Endothelial cell of umbilical vein (primary cell): ENCODE results near the gene SLCO2A1. TPM values are rescaled to one million over a fixed set of nuclear protein-coding genes. Genes with fewer than 3 reads are reported as not detected.

Source experiments
- BruUV-seq: library from RNA; stranded (reverse); fragments of 400-500 nt; replicated peaks from 2 replicates; lab custom pipeline; 2021; lab: Mats Ljungman, UMichigan
- CTCF ChIA-PET: fragments of 300-600, 350-600 bp; sonication (Branson Sonifier 250); formaldehyde crosslinking; loops from one replicate; lab custom pipeline; 2021; ENCODE audit warnings: antibody characterized with exemption, inconsistent platforms; lab: Charles Lee
- POLR2A ChIA-PET: fragments of 300-600, 350-600 bp; sonication (Branson Sonifier 250); formaldehyde crosslinking; loops from one replicate; lab custom pipeline; 2021; ENCODE audit warnings: antibody characterized with exemption, inconsistent platforms; lab: Charles Lee
- DNase-seq: peaks from one replicate; pipeline ENCODE4 v3.0.0-alpha.2; 2011; ENCODE audit warnings: low read depth, low spot score
- FAIRE-seq: peaks from 2 replicates; lab custom pipeline; 2011; peaks lifted over from hg19 to GRCh38; lab: Jason Lieb, UNC
- H2AFZ ChIP-seq: 2 replicates; pipeline ENCODE4 v1.6.0; 2012; ENCODE audit warnings: low read depth, low read length, control low read depth, inconsistent platforms
- H3K27ac ChIP-seq: 2 replicates; pipeline ENCODE4 v1.5.1; 2011; ENCODE audit warnings: low read depth, mild to moderate bottlenecking, control low read depth, low read length, moderate library complexity; ENCODE audit not compliant: insufficient read depth
- H3K27me3 ChIP-seq, 2 experiments: 2 replicates each; pipeline versions ENCODE4 v1.6.0 to v1.6.1; 2011; ENCODE audit warnings: low read length in 2 of 2, mixed read lengths in 1 of 2; ENCODE audit not compliant: control insufficient read depth in 2 of 2, insufficient read depth in 2 of 2
- H3K36me3 ChIP-seq, 2 experiments: 2 replicates in 1 of 2; 3 replicates in 1 of 2; pipeline ENCODE4 v1.5.1; 2011; ENCODE audit warnings: low read length in 2 of 2, mild to moderate bottlenecking in 1 of 2, moderate library complexity in 1 of 2; ENCODE audit not compliant: control insufficient read depth in 2 of 2, insufficient read depth in 2 of 2; ENCODE audit errors: extremely low read depth in 1 of 2
- H3K4me1 ChIP-seq: 3 replicates; pipeline ENCODE4 v1.5.1; 2011; ENCODE audit warnings: mild to moderate bottlenecking, low read length; ENCODE audit not compliant: control insufficient read depth, insufficient read depth; ENCODE audit errors: extremely low read depth
- H3K4me2 ChIP-seq: 2 replicates; pipeline ENCODE4 v1.6.1; 2011; ENCODE audit warnings: low read length, control low read depth, mixed read lengths; ENCODE audit not compliant: insufficient read depth
- H3K4me3 ChIP-seq, 3 experiments: fragments of 200-600 bp in 1 of 3; sonication (generic), shearing (Covaris generic) in 1 of 3; replicated peaks in 1 of 3; 2 replicates each; pipeline ENCODE4 v1.5.1; 2011 to 2016; ENCODE audit warnings: control low read depth in 3 of 3, low read length in 3 of 3, mild to moderate bottlenecking in 2 of 3, inconsistent platforms in 1 of 3, low read depth in 1 of 3, moderate library complexity in 1 of 3; ENCODE audit not compliant: insufficient read depth in 1 of 3
- H3K79me2 ChIP-seq: 2 replicates; pipeline ENCODE4 v1.6.0; 2012; ENCODE audit warnings: low read length, inconsistent platforms; ENCODE audit not compliant: control insufficient read depth, insufficient read depth
- H3K9ac ChIP-seq: replicated peaks from 2 replicates; pipeline ENCODE3; 2011; ENCODE audit warnings: low read length, control low read depth; ENCODE audit not compliant: insufficient read depth; ENCODE audit errors: extremely low read depth
- H3K9me1 ChIP-seq: replicated peaks from 3 replicates; pipeline ENCODE4 v1.6.0; 2011; ENCODE audit warnings: mild to moderate bottlenecking, low read length; ENCODE audit not compliant: control insufficient read depth, insufficient read depth; ENCODE audit errors: extremely low read depth
- H3K9me3 ChIP-seq: replicated peaks from 2 replicates; pipeline ENCODE4 v1.5.1; 2012; ENCODE audit warnings: low read length, inconsistent platforms; ENCODE audit not compliant: control insufficient read depth, insufficient read depth
- H4K20me1 ChIP-seq: replicated peaks from 2 replicates; pipeline ENCODE3; 2011; ENCODE audit warnings: mild to moderate bottlenecking, low read length; ENCODE audit not compliant: control insufficient read depth, insufficient read depth; ENCODE audit errors: extremely low read depth
- CTCF ChIP-seq, 2 donors: IDR thresholded peaks; 1 replicate in 1 of 2; 2 replicates in 1 of 2; pipeline ENCODE4 v1.5.1; 2011; ENCODE audit warnings: low read length in 2 of 2, mild to moderate bottlenecking in 2 of 2, moderate library complexity in 2 of 2, control low read depth in 1 of 2, inconsistent platforms in 1 of 2, low read depth in 1 of 2; ENCODE audit not compliant: insufficient read depth in 1 of 2; ENCODE audit errors: extremely low read depth in 1 of 2
- EZH2 ChIP-seq: IDR thresholded peaks from 2 replicates; pipeline ENCODE4 v1.6.1; 2012; ENCODE audit warnings: borderline replicate concordance, low read depth, mild to moderate bottlenecking, moderate library complexity, low read length, inconsistent platforms; ENCODE audit not compliant: severe bottlenecking
- FOS ChIP-seq: IDR thresholded peaks from 2 replicates; pipeline ENCODE4 v1.6.1; 2011; ENCODE audit warnings: mild to moderate bottlenecking, low read length, moderate library complexity, borderline replicate concordance; ENCODE audit not compliant: insufficient read depth
- GATA2 ChIP-seq: IDR thresholded peaks from 2 replicates; pipeline ENCODE4 v1.7.0; 2011; ENCODE audit warnings: low read depth, mild to moderate bottlenecking, moderate library complexity, mixed read lengths, low read length; ENCODE audit not compliant: insufficient read length, insufficient read depth
- JUN ChIP-seq: IDR thresholded peaks from 2 replicates; pipeline ENCODE4 v1.6.1; 2011; ENCODE audit warnings: borderline replicate concordance, low read depth; ENCODE audit not compliant: insufficient read length, insufficient read depth
- MAX ChIP-seq: IDR thresholded peaks from 2 replicates; pipeline ENCODE4 v1.6.1; 2011; ENCODE audit not compliant: insufficient read depth, insufficient read length
- MYC ChIP-seq: IDR thresholded peaks from one replicate; pipeline ENCODE4 v1.6.1; 2011; ENCODE audit warnings: mild to moderate bottlenecking, low read depth, low read length
- POLR2A ChIP-seq: IDR thresholded peaks from 2 replicates; pipeline ENCODE4 v1.6.1; 2012; ENCODE audit warnings: low read depth, mild to moderate bottlenecking, control low read depth, low read length
- POLR2AphosphoS5 ChIP-seq: IDR thresholded peaks from 2 replicates; pipeline ENCODE4 v1.6.1; 2012; ENCODE audit warnings: low read depth, mild to moderate bottlenecking, control low read depth, low read length, moderate library complexity; ENCODE audit not compliant: insufficient read depth
- dilution Hi-C: fragments of 300-500 bp; cut with MboI; formaldehyde crosslinking; loops from one replicate; pipeline ENCODE4 v1.15.0; 2019; ENCODE audit warnings: low sequenced_read_pairs; ENCODE audit not compliant: extremely low pct_ligation_motif_present
- intact Hi-C: fragments of 100-400 bp; cut with micrococcal nuclease; formaldehyde crosslinking; loops from one replicate; pipeline ENCODE4 v1.10.0; 2022
- polyA plus RNA-seq, 4 experiments: library from polyadenylated mRNA; depleted of rRNA in 3 of 4; stranded (reverse) in 3 of 4; unstranded in 1 of 4; fragments of >200 nt; gene quantifications; 2 replicates each; pipeline versions ENCODE4 v1.2.1 to v1.2.3, GENCODE V29; 2011 to 2012; ENCODE audit warnings: missing spikeins in 1 of 4
- total RNA-seq: library from RNA; stranded (reverse); gene quantifications from 2 replicates; pipeline ENCODE4 v1.2.3, GENCODE V29; 2021

SLCO2A1 gene
- total and polyA plus RNA-seq, 2 donors (not counting 3 experiments of a cell fraction or from before 2014, with no cell fraction given): 1.4 to 11.9 TPM

DNA sequence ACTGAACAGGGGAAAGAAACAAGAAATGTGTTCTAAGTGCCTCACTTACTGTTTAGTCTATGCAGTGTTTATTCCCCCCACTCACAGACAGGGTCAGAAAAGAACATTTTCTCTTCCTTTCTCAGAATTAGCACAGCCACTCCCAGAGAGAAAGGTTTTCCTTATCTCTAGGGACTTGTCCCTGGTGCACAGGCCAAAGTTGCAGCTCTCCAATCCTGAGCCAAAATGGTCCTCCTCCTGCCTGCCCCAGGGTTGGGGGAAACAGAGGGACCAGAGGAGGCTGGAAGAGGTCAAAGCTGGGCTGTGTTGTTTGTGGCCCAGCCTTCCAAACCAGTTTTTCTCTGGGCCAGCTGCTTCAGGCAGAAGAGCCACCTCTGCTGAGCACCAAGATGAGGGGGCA lies 146.1 kb downstream of the SLCO2A1 start:
- H3K4me3 ChIP-seq: no peak overlapping the region
- no TSS peak for BruUV-seq
- no peak for DNase-seq
- CTCF ChIA-PET: interaction anchor here (1.2 kb wide), 1 partner anchor 9 kb away, joined by 5 read pairs; no protein-coding TSS in a partner anchor
- H3K36me3 ChIP-seq: no peaks in the 10 kb centered on the region
- no peak for FAIRE-seq
- no peaks in the 10 kb centered on the region for H4K20me1 ChIP-seq
- no peak overlapping the region for H3K9ac ChIP-seq
- no peaks in the 10 kb centered on the region for H3K9me1 ChIP-seq
- no peaks in the 10 kb centered on the region for H3K79me2 ChIP-seq
- H3K27ac ChIP-seq: no peak overlapping the region
- TF ChIP-seq POLR2AphosphoS5 (no peak), FOS (no peak), JUN (no peak), POLR2A (no peak), GATA2 (no peak), EZH2 (no peak), CTCF (IDR thresholded peaks at IDR 0.05; ENCODE audit: extremely low read depth in 1 of 2, insufficient read depth in 1 of 2, low read depth in 1 of 2, low read length in 2 of 2) (no peak), MYC (no peak), MAX (no peak)
- dilution Hi-C loops: no loop called here
- no peaks in the 10 kb centered on the region for H3K9me3 ChIP-seq
- H2AFZ ChIP-seq: no peak overlapping the region
- peaks cover 0 to 4% of the 10 kb centered on the region in 2 experiments for H3K27me3 ChIP-seq
- intact Hi-C loops: no loop called here
- POLR2A ChIA-PET: no interaction called here
- no peaks in the 10 kb centered on the region for H3K4me1 ChIP-seq
- H3K4me2 ChIP-seq: no peak overlapping the region
